PC-9 (cell line): ENCODE data around the gene LRG1.

Experiments
- EZH2 ChIP-seq: fragments of 200-600 bp; sonication (generic); IDR thresholded peaks from 2 replicates; pipeline ENCODE4 v1.8.0; 2017; ENCODE audit warnings: antibody characterized with exemption, low read depth
- TF ChIP-seq, protein P1 (sequence below): fragments of 200-600 bp; sonication (generic); conservative IDR thresholded peaks from 2 replicates; pipeline ENCODE4 v1.6.1; 2017; ENCODE audit warnings: mixed run types, antibody characterized with exemption, mild to moderate bottlenecking, moderate library complexity

DNA sequence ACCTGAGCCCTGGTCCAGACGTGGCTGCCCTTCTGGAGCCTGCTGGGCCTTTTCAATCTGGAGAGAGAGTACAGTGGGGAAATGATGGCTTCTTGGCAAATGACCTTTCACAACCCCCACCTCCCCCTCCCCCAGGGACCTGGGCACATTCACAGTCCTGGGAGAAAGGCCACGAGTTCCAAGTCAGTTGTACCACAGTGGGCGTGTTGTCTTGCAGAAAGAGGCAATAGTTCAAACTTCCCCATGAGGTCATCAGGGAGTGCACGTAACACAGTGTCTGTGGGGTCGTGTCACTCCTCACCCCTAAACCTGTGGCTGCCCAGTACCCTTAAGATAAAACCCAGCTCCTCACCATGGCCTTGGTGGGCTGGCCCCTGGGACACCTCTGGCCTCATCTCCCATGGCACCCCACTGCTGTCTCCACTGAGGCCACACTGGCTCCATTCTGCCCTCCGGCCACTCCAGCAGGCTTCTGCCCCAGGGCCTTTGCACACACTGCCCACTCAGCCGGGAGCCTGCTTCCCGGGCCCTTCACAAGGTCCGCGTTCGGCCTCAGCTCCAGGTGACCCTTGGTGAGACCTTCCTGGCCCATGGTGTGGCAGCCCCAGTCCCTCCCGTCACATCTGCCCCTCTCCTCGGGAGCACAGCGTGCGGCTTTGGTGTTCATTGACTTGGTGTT is 34.8 kb downstream of the LRG1 start:
- TF ChIP-seq, protein P1, sequence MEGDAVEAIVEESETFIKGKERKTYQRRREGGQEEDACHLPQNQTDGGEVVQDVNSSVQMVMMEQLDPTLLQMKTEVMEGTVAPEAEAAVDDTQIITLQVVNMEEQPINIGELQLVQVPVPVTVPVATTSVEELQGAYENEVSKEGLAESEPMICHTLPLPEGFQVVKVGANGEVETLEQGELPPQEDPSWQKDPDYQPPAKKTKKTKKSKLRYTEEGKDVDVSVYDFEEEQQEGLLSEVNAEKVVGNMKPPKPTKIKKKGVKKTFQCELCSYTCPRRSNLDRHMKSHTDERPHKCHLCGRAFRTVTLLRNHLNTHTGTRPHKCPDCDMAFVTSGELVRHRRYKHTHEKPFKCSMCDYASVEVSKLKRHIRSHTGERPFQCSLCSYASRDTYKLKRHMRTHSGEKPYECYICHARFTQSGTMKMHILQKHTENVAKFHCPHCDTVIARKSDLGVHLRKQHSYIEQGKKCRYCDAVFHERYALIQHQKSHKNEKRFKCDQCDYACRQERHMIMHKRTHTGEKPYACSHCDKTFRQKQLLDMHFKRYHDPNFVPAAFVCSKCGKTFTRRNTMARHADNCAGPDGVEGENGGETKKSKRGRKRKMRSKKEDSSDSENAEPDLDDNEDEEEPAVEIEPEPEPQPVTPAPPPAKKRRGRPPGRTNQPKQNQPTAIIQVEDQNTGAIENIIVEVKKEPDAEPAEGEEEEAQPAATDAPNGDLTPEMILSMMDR = no peak
- TF ChIP-seq EZH2 = no peak
